Common myeloid progenitor, CD34-positive (primary cell): ENCODE data around the gene BLNK.

Experiments used
- CTCF ChIA-PET: fragments of 350-600 bp; sonication (Branson Sonifier 250); formaldehyde crosslinking; loops from one replicate; lab custom pipeline; 2021; ENCODE audit warnings: antibody characterized with exemption; lab: Charles Lee
- POLR2A ChIA-PET: fragments of 350-600 bp; sonication (Branson Sonifier 250); formaldehyde crosslinking; loops from one replicate; lab custom pipeline; 2021; ENCODE audit warnings: antibody characterized with exemption; lab: Charles Lee
- DNase-seq, 3 donors: peaks; one replicate each; pipeline versions ENCODE4 v3.0.0 to v3.0.0-alpha.2; 2013
- H3K27ac ChIP-seq, 2 experiments: 1 replicate in 1 of 2; 2 replicates in 1 of 2; pipeline ENCODE4 v1.7.0; 2013; ENCODE audit warnings: inconsistent platforms in 2 of 2, low read length in 2 of 2, mild to moderate bottlenecking in 2 of 2, low read depth in 1 of 2, moderate library complexity in 1 of 2; ENCODE audit not compliant: severe bottlenecking in 2 of 2, insufficient read depth in 1 of 2, poor library complexity in 1 of 2
- H3K27me3 ChIP-seq, 5 experiments: replicated peaks in 2 of 5; 1 replicate in 3 of 5; 2 replicates in 2 of 5; pipeline versions ENCODE4 v1.6.1 to v1.7.0; 2013; ENCODE audit warnings: low read length in 4 of 5, mild to moderate bottlenecking in 2 of 5, moderate library complexity in 2 of 5, inconsistent platforms in 1 of 5; ENCODE audit not compliant: insufficient read depth in 5 of 5, control insufficient read depth in 4 of 5
- H3K36me3 ChIP-seq, 4 experiments: 1 replicate in 2 of 4; 2 replicates in 2 of 4; pipeline versions ENCODE4 v1.6.1 to v1.7.0; 2013; ENCODE audit warnings: low read length in 3 of 4, control low read depth in 1 of 4, mild to moderate bottlenecking in 1 of 4; ENCODE audit not compliant: control insufficient read depth in 4 of 4, insufficient read depth in 4 of 4
- H3K4me1 ChIP-seq, 4 experiments: 1 replicate in 3 of 4; 2 replicates in 1 of 4; pipeline versions ENCODE4 v1.6.1 to v1.7.1; 2013; ENCODE audit warnings: low read length in 3 of 4, mild to moderate bottlenecking in 3 of 4, control low read depth in 1 of 4, inconsistent platforms in 1 of 4, moderate library complexity in 1 of 4; ENCODE audit not compliant: control insufficient read depth in 4 of 4, insufficient read depth in 4 of 4; ENCODE audit errors: control extremely low read depth in 1 of 4
- H3K4me3 ChIP-seq, 7 experiments: 1 replicate in 4 of 7; 2 replicates in 3 of 7; pipeline versions ENCODE4 v1.5.1 to v1.7.0; 2013; ENCODE audit warnings: mild to moderate bottlenecking in 7 of 7, low read length in 6 of 7, moderate library complexity in 6 of 7, inconsistent platforms in 2 of 7, low read depth in 2 of 7, control low read depth in 1 of 7; ENCODE audit not compliant: insufficient read depth in 4 of 7, control insufficient read depth in 1 of 7; ENCODE audit errors: extremely low read depth in 1 of 7
- H3K9me3 ChIP-seq, 5 experiments: 1 replicate in 4 of 5; 2 replicates in 1 of 5; pipeline versions ENCODE4 v1.6.1 to v1.7.1; 2013; ENCODE audit warnings: low read length in 4 of 5, mild to moderate bottlenecking in 2 of 5, inconsistent platforms in 1 of 5, low read depth in 1 of 5, moderate library complexity in 1 of 5; ENCODE audit not compliant: control insufficient read depth in 4 of 5, insufficient read depth in 2 of 5; ENCODE audit errors: control extremely low read depth in 1 of 5
- WGBS: methylation state at CpG from one replicate; pipeline ENCODE4 v1.1.5; 2013; ENCODE audit not compliant: insufficient coverage; 5-methylcytosine and 5-hydroxymethylcytosine counted together

Gene BLNK

GRCh38 chr10:96172666-96173065 lies 98.7 kb downstream of the BLNK start:
- no peaks in the 10 kb centered on the region for H3K4me1 ChIP-seq
- no peak overlapping the region for H3K27ac ChIP-seq
- POLR2A ChIA-PET, result no interaction called here
- no peak for DNase-seq
- H3K36me3 ChIP-seq, result no peaks in the 10 kb centered on the region
- no CpG with 5 or more reads among the region's 1 CpG for WGBS
- H3K4me3 ChIP-seq, result no peak overlapping the region
- H3K9me3 ChIP-seq, result peaks cover 6 to 56% (median 7%) of the 10 kb centered on the region in 5 experiments
- CTCF ChIA-PET, result no interaction called here
- no peaks in the 10 kb centered on the region for H3K27me3 ChIP-seq

GRCh38 chr10:96170230-96170629 lies 101.1 kb downstream of the BLNK start:
- ChIA-PET POLR2A (no interaction called here), CTCF (no interaction called here)
- Histone ChIP-seq H3K27ac (no peak overlapping the region), H3K27me3 (no peaks in the 10 kb centered on the region), H3K4me3 (no peak overlapping the region), H3K4me1 (no peaks in the 10 kb centered on the region), H3K36me3 (peaks cover 0 to 2% (median 0%) of the 10 kb centered on the region in 4 experiments), H3K9me3 (peaks cover 7 to 55% (median 11%) of the 10 kb centered on the region in 5 experiments)
- DNase-seq, result no peak

GRCh38 chr10:96168546-96168945 lies 102.8 kb downstream of the BLNK start:
- Histone ChIP-seq H3K36me3 (peaks cover 0 to 2% (median 0%) of the 10 kb centered on the region in 4 experiments), H3K27ac (no peak overlapping the region), H3K9me3 (peaks cover 7 to 47% (median 10%) of the 10 kb centered on the region in 5 experiments), H3K4me3 (no peak overlapping the region), H3K27me3 (no peaks in the 10 kb centered on the region), H3K4me1 (no peaks in the 10 kb centered on the region)
- peak in 2 of 3 donors; percentile 13 to 21 for DNase-seq
- ChIA-PET POLR2A (no interaction called here), CTCF (no interaction called here)
- no CpG with 5 or more reads among the region's 1 CpG for WGBS

- no peak for DNase-seq
- WGBS, result 98% methylated on average over 4 of the region's 6 CpGs
- H3K4me3 ChIP-seq, result no peak overlapping the region
- ChIA-PET POLR2A (interaction anchor here (0.5 kb wide), 1 partner anchor 543 kb away, joined by 3 read pairs; no protein-coding TSS in a partner anchor), CTCF (interaction anchor here (1.4 kb wide), 1 partner anchor 11 kb away, joined by 4 read pairs; no protein-coding TSS in a partner anchor)
- no peak overlapping the region for H3K27ac ChIP-seq
- H3K9me3 ChIP-seq, result peaks cover 6 to 39% (median 10%) of the 10 kb centered on the region in 5 experiments
- H3K4me1 ChIP-seq, result no peaks in the 10 kb centered on the region
- H3K27me3 ChIP-seq, result no peaks in the 10 kb centered on the region
- peaks cover 2 to 7% (median 4%) of the 10 kb centered on the region in 4 experiments for H3K36me3 ChIP-seq
These were observed 105.6 kb downstream of the BLNK start for GRCh38 chr10:96165726-96166125.

- Histone ChIP-seq H3K27ac (no peak overlapping the region), H3K36me3 (peaks cover 33 to 67% (median 42%) of the 10 kb centered on the region in 4 experiments), H3K4me3 (no peak overlapping the region), H3K27me3 (no peaks in the 10 kb centered on the region), H3K4me1 (no peaks in the 10 kb centered on the region), H3K9me3 (peaks cover 0 to 2% (median 0%) of the 10 kb centered on the region in 5 experiments)
- DNase-seq, result no peak
- ChIA-PET CTCF (no interaction called here), POLR2A (no interaction called here)
- WGBS, result 86% methylated on average over 1 of the region's 1 CpG
These were observed 118.3 kb downstream of the BLNK start for GRCh38 chr10:96153070-96153469.

GRCh38 chr10:96152437-96152836 lies 118.9 kb downstream of the BLNK start:
- H3K9me3 ChIP-seq, result peaks cover 0 to 2% (median 0%) of the 10 kb centered on the region in 5 experiments
- peaks cover 28 to 63% (median 37%) of the 10 kb centered on the region in 4 experiments for H3K36me3 ChIP-seq
- POLR2A ChIA-PET, result no interaction called here
- no peak overlapping the region for H3K27ac ChIP-seq
- no peak overlapping the region for H3K4me3 ChIP-seq
- no peaks in the 10 kb centered on the region for H3K4me1 ChIP-seq
- no peak for DNase-seq
- no peaks in the 10 kb centered on the region for H3K27me3 ChIP-seq
- 100% methylated on average over 2 of the region's 4 CpGs for WGBS
- CTCF ChIA-PET, result no interaction called here
